HG02943 (cell line): ENCODE measurements around the gene JRKL.
"Not testable (repeated sequence)": the region's sequence is repeated elsewhere in the genome, so short reads cannot be mapped to it uniquely, and the experiment has no call there.

Experiments
- ATAC-seq: cut with Tn5 transposase; IDR thresholded peaks from one replicate; pipeline ENCODE4 v1.9.1; 2021; ENCODE audit warnings: mild to moderate bottlenecking, low read depth, moderate library complexity; ENCODE audit not compliant: unreplicated experiment

Gene JRKL

GRCh38 chr11:96393753-96394348 is 4.0 kb downstream of the JRKL start:
- no peak for ATAC-seq

DNA sequence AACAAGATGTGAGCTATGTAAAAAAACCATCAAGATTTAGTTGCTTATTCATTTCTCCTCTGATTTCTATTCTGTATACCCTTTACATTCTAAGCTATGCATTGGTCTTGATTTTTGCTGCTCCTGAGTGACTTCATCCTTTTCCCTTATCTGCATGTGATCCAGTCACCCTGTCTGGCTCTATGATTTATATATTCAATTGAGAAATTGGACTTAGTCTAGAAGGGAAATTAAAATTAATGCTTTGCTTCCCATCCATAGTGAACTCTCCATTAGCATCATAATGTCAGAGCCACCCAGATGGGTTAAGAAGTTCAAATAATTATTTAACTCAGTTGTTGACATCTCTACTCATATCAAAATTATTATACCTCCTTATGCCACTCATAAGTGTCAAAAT is 5.0 kb downstream of the JRKL start:
- no peak for ATAC-seq

DNA sequence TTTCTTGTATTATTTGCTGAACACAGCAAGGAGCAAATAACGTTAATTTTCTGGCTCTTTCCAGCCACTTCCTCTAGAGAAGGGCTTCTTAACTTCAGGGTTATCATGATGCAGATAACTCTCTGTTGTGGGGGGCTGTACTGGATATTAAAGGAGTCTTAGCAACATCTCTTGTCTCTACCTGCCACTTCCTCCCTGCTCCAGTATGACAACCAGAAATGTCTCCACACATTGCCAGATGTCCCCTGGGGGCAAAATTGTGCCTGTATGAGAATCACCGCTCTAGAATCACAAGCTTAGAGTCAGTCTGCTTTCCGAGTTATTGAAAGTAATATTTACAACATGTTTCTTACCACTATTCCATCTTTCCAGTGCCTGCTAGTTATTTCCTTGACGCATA is 6.8 kb downstream of the JRKL start:
- no peak for ATAC-seq

GRCh38 chr11:96397863-96398262 is 8.1 kb downstream of the JRKL start:
- ATAC-seq, result no peak

DNA sequence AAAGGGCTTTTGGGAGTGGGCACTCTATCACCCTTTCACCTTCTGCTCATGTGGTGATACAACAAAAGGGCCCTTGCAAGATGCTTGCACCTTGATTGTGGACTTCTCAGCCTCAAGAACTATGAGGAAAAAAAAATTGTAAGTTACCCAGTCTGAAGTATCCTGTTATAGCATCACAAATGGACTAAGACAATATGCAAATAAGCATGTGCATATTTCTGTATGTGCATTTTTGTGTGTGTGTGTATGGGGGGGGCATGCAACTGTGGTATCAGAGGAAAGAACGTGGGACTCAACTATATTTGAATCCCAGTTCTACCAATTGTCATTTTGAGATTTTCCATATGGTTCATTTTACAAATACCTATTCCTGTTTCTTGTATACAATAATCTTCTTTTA is 10.9 kb downstream of the JRKL start:
- ATAC-seq, result no peak

GRCh38 chr11:96411412-96411811 is 21.6 kb downstream of the JRKL start:
- ATAC-seq, result not testable (repeated sequence)

DNA sequence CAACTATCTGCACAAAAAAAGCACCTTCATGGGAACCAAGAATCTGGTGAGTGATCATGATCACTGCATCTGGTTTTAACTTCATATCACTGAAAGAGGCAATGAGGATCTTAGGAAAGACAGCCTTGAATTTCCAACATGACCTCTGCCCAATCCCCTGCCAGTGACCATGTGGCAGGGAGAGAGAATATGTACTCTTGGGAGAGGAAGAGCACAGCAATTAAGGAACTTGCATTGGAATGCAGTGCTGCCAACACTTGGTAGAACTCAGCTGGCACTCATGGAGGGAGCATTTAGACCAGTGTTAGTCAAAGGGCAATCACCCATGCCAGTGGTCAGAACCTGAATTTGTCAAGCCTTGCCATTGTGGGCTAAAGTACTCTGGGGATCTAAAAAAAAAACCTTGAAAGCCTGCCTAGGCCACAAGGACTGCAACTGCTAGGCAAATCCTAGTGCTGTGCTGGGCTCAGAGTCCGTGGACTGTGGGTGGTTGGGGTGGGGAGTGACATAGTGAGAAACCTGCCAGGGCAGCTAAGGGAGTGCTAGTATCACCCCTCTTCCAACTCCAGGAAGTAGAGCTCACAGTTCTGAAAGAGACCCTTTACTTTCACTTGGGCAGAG is 23.1 kb downstream of the JRKL start:
- ATAC-seq, result no peak

- ATAC-seq, result no peak
Measured at GRCh38 chr11:96413408-96413807, 23.6 kb downstream of the JRKL start.

- no peak for ATAC-seq
Measured at GRCh38 chr11:96424693-96425092, 34.9 kb downstream of the JRKL start.

DNA sequence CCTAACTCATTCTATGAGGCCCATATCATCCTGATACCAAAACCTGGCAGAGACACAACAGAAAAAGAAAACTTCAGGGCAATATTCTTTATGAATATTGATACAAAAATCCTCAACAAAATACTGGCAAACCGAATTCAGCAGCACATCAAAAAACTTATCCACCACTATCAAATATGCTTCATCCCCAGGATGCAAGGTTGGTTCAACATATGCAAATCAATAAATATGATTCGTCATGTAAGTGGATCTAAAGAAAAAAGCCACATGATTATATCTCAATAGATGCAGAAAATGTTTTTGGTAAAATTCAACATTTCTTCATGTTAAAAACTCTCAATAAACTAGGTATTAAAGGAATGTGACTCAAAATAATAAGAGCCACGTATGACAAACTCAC is 40.9 kb downstream of the JRKL start:
- ATAC-seq, result no peak

- ATAC-seq, result not testable (repeated sequence)
Measured at GRCh38 chr11:96432654-96433053, 42.8 kb downstream of the JRKL start.
